Stimulated activated CD4-positive, alpha-beta T cell treated with anti-CD3 and anti-CD28 coated beads, Interleukin-2, amount 100 ng/mL, for 48 hours (primary cell): ENCODE results near the gene RANBP17.
"Not testable (repeated sequence)": the region's sequence is repeated elsewhere in the genome, so short reads cannot be mapped to it uniquely, and the experiment has no call there.

Source experiments
- DNase-seq, 2 donors: peaks; one replicate each; pipeline ENCODE4 v3.0.0-alpha.2; 2020

The RANBP17 gene

GRCh38 chr5:171162165-171162564 lies 300.3 kb downstream of the RANBP17 start:
- no peak for DNase-seq

GRCh38 chr5:171162596-171162995 lies 300.8 kb downstream of the RANBP17 start:
- DNase-seq: no peak

- DNase-seq: no peak
Observed at GRCh38 chr5:171166766-171167165, 304.9 kb downstream of the RANBP17 start.

DNA sequence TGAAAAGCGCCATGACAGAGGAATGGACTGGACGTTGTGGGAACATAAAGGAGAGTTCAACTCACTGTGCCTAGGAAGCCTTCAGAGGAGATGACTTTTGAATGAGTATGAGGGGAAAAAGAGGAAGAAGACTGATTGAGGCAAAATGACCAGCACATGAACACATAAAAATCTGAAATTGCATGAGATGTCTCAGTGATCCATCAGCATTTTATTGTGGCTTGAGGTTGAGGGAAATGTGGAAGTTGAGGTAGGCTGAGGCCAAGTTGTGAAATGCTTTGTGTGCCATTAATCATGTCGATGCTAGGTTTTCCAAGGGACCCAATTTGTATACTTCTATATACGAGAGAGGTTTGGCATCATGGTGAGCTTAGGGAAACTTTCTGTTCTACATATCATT lies 306.4 kb downstream of the RANBP17 start:
- DNase-seq: no peak

DNA sequence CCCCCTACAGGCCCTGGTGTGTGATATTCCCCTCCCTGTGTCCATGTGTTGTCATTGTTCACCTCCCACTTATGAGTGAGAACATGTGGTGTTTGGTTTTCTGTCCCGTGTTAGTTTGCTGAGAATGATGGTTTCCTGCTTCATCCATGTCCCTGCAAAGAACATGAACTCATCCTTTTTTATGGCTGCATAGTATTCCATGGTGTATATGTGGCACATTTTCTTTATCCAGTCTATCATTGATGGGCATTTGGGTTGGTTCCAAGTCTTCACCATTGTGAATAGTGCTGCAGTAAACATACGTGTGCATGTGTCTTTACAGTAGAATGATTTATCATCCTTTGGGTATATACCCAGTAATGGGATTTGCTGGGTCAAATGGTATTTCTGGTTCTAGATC lies 313.1 kb downstream of the RANBP17 start:
- not testable (repeated sequence) for DNase-seq

GRCh38 chr5:171175746-171176145 lies 313.9 kb downstream of the RANBP17 start:
- no peak for DNase-seq

DNA sequence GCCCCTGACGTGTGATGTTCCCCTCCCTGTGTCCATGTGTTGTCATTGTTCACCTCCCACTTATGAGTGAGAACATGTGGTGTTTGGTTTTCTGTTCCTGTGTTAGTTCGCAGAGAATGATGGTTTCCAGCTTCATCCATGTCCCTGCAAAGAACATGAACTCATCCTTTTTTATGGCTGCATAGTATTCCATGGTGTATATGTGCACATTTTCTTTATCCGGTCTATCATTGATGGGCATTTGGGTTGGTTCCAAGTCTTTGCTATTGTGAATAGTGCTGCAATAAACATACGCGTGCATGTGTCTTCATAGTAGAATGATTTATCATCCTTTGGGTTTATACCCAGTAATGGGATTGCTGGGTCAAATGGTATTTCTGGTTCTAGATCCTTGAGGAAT lies 316.4 kb downstream of the RANBP17 start:
- DNase-seq: not testable (repeated sequence)

DNA sequence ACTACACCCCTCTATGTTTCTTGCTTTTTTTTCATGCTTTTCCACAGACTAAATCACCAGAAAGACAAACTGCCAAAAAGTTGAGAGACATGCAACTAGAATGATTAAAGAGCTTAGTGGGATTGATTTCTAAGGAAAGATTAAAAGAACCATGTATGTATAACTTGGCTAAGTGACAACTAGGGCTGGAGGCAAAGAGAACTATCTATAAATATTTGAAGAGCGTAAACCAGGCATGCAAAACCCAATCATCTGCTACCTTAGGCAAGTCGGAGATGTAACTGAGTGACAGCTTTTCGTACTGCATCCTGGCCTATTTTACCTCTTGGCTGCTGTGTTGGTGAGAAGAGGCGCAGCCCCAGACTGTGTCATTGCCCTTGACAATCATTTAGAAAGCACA lies 326.2 kb downstream of the RANBP17 start:
- DNase-seq: no peak

GRCh38 chr5:171189442-171189841 lies 327.6 kb downstream of the RANBP17 start:
- no peak for DNase-seq

DNA sequence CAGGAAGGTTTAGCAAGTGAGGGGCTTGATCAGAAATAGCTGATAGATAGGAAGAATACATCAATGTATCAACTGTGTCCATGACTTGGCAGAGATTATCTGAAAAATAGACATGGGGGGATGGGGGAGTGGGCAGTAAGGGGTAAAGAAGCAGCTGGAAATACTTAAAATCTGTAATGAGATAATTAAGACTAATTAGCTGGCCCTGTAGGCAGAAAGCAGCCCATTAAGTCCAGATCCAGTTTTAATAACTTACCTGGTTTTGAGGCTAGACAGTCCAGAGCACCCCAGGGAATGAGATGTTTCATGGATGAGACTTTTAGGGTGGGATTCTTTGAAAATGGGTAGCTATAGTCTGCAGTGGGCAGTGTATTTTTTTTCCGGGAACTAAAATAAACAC lies 330.3 kb downstream of the RANBP17 start:
- DNase-seq: no peak

GRCh38 chr5:171201310-171201709 lies 339.5 kb downstream of the RANBP17 start:
- no peak for DNase-seq

GRCh38 chr5:171205375-171205774 lies 343.6 kb downstream of the RANBP17 start:
- DNase-seq: no peak

DNA sequence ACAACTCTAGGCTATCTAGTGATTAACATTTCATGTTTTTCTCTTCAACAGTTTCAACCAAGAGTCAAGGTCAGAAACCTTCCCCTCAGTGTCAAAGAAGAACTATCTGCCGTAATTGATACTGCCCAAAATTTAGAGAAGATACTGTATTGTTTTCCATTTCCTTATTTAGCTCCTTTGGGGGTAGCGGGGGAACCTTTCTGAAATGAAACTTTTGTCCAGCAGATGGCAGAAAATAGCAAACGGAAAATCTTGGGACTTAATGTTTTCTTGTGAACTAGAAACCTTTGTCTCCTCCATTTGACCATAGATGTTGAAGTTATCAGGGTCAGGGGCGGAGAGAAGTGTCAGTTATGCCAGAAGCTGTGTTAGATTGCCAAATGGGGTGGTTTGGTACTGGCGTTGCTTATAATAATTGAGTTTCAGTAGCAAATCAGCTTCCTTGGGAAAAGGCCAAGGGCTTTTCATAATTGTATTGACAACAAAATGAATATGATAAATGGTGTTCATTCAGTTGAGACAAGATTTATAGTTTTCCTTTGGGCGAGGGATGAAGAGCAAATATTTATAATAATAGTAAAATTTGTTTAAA lies 345.5 kb downstream of the RANBP17 start:
- DNase-seq: peak; percentile 5 to 7

- no peak for DNase-seq
Observed at GRCh38 chr5:171221916-171222315, 360.1 kb downstream of the RANBP17 start.

DNA sequence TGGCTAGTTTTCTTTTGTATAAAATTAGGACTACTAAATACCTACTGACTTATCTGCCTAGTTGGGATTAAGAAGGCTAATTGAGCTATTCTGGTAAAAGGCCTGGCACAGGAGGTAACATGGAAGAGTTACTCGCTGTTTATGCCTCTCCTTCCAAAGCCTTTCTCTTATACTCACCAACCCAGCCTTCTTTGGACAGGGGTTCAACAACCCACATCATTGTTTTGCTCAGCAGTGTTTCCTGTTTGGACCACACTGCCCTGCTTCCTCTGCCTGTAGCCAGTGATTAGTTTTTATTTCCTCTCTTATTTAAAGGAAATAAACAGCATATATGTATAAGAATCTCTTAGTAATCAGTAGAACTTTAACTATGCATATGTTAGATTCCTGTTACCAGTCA lies 362.1 kb downstream of the RANBP17 start:
- DNase-seq: no peak

DNA sequence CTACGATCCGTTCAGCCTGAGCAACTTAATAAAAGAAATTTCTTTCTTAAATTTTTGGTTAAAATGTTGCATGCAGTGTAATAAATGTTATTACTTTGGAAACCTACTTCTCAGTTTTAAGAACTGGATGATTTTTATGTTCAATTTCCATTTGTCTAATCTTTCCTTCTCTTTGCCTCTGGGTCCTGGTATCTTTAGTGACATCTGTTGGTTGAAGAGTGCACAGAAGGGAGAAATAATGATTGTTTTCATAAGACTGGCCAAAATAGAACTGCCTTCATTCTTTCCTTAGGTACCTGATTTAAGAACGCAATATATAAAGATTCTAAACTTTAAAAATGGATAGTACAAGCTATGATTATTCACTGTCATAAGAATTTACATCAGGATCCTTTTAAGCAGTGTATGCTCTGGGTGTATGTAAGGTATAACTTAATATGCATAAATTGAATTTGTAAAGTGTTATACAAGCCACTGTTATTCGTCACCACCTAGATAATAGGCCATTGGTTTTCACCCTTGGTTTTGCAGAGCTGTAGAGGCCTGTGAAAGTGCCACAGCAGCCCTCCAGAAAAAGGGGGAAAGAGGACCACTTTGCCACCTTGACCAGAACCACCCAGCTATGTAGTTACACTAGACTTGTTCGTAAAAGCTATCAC lies 364.4 kb downstream of the RANBP17 start:
- DNase-seq: no peak

GRCh38 chr5:171226864-171227263 lies 365.0 kb downstream of the RANBP17 start:
- no peak for DNase-seq

GRCh38 chr5:171236651-171237050 lies 374.8 kb downstream of the RANBP17 start:
- DNase-seq: no peak

GRCh38 chr5:171242521-171242920 lies 380.7 kb downstream of the RANBP17 start:
- DNase-seq: no peak

DNA sequence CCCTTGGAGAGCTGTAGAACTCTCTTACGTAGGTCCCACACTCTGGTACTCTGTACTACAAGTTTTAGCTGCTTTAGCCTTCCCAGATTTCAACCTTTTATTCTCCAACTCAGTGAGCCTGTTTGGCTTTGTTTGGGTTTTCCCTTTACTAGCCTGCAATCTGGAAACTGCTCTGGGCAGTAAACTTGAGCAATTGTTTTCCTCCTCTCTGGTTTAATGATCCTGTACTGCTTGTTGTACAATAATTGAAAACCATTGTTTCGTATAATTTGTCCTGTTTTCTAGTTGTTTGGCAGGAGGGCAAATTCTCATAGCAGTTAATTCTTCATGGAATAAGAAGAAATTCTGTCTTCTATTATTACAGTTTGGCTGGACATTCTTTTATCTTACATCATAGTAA lies 384.4 kb downstream of the RANBP17 start:
- no peak for DNase-seq

DNA sequence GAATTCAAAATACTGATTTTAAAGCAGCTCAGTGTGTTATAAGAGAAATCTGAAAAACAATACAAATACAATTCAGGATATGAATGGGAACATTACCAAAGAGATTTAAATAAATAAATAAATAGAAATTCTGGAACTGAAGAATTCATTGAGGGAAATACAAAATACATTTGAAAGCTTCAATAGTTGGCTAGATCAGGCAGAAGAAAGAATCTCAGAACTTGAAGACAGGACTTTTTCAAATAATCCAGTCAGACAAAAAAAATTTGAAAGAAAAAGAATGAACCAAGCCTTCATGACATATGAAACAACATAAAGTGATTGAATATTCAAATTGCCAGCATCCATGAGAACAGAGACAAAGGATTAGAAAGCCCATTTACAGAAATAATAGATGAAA lies 387.6 kb downstream of the RANBP17 start:
- no peak for DNase-seq

- no peak for DNase-seq
Observed at GRCh38 chr5:171250738-171251137, 388.9 kb downstream of the RANBP17 start.

DNA sequence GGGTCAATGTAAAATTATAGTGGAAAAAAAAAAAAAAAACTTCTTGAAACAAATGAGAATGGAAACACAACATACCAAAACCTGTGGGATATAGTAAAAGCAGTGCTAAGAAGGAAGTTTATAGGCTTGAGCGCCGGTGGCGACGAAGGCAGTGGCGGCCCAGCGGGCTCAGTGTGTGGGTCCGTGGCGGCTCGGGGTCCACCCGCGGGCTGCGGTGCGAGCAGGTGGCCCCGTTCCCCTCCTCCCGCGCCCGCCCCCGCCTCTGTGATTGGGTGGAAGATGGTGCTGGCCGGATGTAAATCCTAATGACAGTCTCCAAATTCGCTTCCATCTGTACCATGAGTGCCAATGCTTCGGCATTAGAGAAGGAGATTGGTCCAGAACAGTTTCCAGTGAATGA lies 389.7 kb downstream of the RANBP17 start:
- no peak for DNase-seq

DNA sequence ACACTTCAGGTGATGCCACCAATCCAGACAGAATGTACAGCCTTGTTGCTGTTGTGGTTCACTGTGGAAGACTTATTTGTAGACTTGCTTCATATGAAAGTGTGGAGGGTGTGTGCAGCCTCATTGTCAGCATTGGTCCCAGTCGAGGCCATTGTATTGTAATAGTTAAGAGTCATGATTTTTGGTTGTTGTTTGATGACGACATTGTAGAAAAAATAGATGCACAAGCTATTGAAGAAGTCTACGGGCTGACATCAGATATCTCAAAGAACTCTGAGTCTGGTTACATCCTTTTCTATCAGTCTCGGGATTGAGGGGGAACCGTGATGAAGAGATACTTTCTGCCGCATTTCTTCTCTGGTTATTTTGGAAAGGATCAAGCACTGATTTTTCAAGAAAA lies 390.9 kb downstream of the RANBP17 start:
- DNase-seq: no peak
